ENCODE results near the gene DLK1. TPM values are rescaled to one million over a fixed set of nuclear protein-coding genes. Genes with fewer than 3 reads are reported as not detected.
A peak's percentile ranks its signal among the peaks of the same experiment; 100 is the strongest.

The DLK1 gene
- total and polyA plus RNA-seq, 7 donors, result 0.36 to 1.2 (median 0.46) TPM; not detected in 4

DNA sequence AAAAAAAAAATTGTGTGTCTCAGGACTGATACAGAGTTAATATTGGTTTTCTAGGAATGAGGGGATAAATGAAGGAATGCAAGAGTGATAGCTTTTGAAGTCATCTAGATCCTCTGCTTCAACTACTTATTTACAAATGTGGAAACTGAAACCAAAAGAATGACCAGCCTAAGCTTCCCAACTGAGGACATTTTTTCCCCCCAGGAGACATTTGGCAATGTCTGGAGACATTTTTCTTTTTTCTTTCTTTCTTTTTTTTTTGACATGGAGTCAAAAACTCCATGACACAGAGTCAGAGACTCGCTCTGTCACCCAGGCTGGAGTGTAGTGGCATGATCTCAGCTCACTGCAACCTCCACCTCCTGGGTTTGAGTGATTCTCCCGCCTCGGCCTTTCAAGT lies 15.3 kb downstream of the DLK1 start:
- Histone ChIP-seq H3K27ac (no peak overlapping the region), H3K36me3 (no peaks in the 10 kb centered on the region), H3K4me1 (no peaks in the 10 kb centered on the region), H3K27me3 (peaks cover 0 to 9% (median 0%) of the 10 kb centered on the region in 3 donors), H3K4me3 (no peak overlapping the region), H3K9me3 (peaks cover 0 to 3% (median 0%) of the 10 kb centered on the region in 4 donors)
- intact Hi-C loops (cut with DNase I), result no loop called here
- TF ChIP-seq POLR2AphosphoS5 (IDR thresholded peaks at IDR 0.05) (no peak), POLR2A (IDR thresholded peaks at IDR 0.05) (no peak)
- TF ChIP-seq, protein P1, sequence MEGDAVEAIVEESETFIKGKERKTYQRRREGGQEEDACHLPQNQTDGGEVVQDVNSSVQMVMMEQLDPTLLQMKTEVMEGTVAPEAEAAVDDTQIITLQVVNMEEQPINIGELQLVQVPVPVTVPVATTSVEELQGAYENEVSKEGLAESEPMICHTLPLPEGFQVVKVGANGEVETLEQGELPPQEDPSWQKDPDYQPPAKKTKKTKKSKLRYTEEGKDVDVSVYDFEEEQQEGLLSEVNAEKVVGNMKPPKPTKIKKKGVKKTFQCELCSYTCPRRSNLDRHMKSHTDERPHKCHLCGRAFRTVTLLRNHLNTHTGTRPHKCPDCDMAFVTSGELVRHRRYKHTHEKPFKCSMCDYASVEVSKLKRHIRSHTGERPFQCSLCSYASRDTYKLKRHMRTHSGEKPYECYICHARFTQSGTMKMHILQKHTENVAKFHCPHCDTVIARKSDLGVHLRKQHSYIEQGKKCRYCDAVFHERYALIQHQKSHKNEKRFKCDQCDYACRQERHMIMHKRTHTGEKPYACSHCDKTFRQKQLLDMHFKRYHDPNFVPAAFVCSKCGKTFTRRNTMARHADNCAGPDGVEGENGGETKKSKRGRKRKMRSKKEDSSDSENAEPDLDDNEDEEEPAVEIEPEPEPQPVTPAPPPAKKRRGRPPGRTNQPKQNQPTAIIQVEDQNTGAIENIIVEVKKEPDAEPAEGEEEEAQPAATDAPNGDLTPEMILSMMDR (IDR thresholded peaks at IDR 0.05), result no peak
- DNase-seq, result no peak
- 56 to 57% methylated on average over 3 of the region's 3 CpGs for WGBS, 2 donors

GRCh38 chr14:100746326-100746725 lies 19.6 kb downstream of the DLK1 start:
- intact Hi-C loops (cut with DNase I), result no loop called here

DNA sequence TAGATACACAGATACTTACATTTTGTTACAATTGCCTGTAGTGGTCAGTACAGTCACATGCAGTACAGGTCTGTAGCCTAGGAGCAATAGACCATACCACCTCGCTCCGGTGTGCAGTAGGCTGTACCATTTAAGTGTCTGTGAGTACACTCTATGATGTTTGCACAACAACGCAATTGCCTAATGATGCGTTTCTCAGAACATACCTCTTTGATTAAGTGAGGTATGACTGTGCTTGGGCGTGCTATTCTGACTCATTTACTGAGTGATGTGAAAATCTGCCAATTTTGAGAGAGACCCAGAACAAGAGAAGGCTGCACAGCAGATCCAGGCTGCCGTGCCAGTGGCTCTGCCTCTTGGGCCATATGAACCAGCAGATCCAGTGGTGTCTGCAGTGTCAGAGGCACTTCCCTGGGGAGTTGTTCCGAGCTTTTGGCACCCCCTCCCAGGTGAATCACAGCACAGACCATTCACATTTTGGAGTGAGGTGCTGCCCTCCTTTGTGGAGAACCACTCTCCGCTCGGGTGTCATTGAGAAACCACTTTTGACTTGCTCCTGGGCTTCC lies 20.4 kb downstream of the DLK1 start:
- DNase-seq, result peak; percentile 58
- Histone ChIP-seq H3K27me3 (no peaks in the 10 kb centered on the region), H3K4me1 (no peaks in the 10 kb centered on the region), H3K4me3 (no peak overlapping the region), H3K36me3 (no peaks in the 10 kb centered on the region), H3K9me3 (no peaks in the 10 kb centered on the region), H3K27ac (no peak overlapping the region)
- no peak for TF ChIP-seq POLR2A (IDR thresholded peaks at IDR 0.05)
- peak in 1 of 4 donors; percentile 20 for TF ChIP-seq POLR2AphosphoS5 (IDR thresholded peaks at IDR 0.05)
- intact Hi-C loops (cut with DNase I), result no loop called here
- WGBS, 2 donors, result 55 to 80% methylated on average over 9 of the region's 9 CpGs

More at GRCh38 chr14:100746326-100746725, 19.6 kb downstream of the DLK1 start:
- Histone ChIP-seq H3K9me3 (no peaks in the 10 kb centered on the region), H3K27ac (no peak overlapping the region), H3K36me3 (no peaks in the 10 kb centered on the region), H3K4me3 (no peak overlapping the region), H3K27me3 (no peaks in the 10 kb centered on the region), H3K4me1 (no peaks in the 10 kb centered on the region)
- no peak for DNase-seq
- TF ChIP-seq EP300 (IDR thresholded peaks at IDR 0.05), result no peak
- TF ChIP-seq, protein P1 (IDR thresholded peaks at IDR 0.05), result no peak
- no peak for TF ChIP-seq POLR2A (IDR thresholded peaks at IDR 0.05)
- TF ChIP-seq POLR2AphosphoS5 (IDR thresholded peaks at IDR 0.05), result no peak

GRCh38 chr14:100747736-100748135 lies 21.0 kb downstream of the DLK1 start:
- H3K27ac ChIP-seq, result no peak overlapping the region
- H3K4me3 ChIP-seq, result no peak overlapping the region
- intact Hi-C loops (cut with DNase I), result no loop called here
- H3K27me3 ChIP-seq, result no peaks in the 10 kb centered on the region
- TF ChIP-seq EP300 (IDR thresholded peaks at IDR 0.05) (no peak), POLR2A (IDR thresholded peaks at IDR 0.05) (no peak), POLR2AphosphoS5 (IDR thresholded peaks at IDR 0.05) (no peak)
- TF ChIP-seq, protein P1 (IDR thresholded peaks at IDR 0.05), result no peak
- WGBS, 2 donors, result 91 to 94% methylated on average over 8 of the region's 8 CpGs
- H3K36me3 ChIP-seq, result no peaks in the 10 kb centered on the region
- H3K4me1 ChIP-seq, result no peaks in the 10 kb centered on the region
- DNase-seq, result peak; percentile 30
- no peaks in the 10 kb centered on the region for H3K9me3 ChIP-seq

DNA sequence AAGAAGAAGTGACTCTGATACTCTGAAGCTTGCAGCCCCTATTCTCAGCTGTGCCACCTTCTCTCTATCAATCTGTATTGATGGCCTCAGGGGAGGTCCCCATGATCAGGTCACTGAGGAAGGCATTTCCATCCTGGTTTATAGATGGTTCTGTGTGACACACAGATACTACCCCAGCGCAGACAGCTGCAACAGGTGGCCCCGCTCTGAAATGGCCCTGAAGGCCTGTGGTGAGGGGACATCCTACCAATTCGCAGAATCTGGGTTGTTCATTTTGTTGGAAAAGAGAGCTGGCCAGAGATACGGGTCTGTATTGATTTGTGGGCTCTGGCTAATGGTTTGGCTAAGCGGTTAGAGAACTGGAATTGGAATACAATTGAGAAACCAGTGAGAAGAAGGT lies 21.7 kb downstream of the DLK1 start:
- WGBS, 2 donors, result 74% methylated on average over 5 of the region's 5 CpGs
- Histone ChIP-seq H3K9me3 (no peaks in the 10 kb centered on the region), H3K27ac (no peak overlapping the region), H3K27me3 (no peaks in the 10 kb centered on the region), H3K4me3 (no peak overlapping the region), H3K36me3 (no peaks in the 10 kb centered on the region), H3K4me1 (no peaks in the 10 kb centered on the region)
- peak; percentile 18 for DNase-seq
- intact Hi-C loops (cut with DNase I), result no loop called here
- TF ChIP-seq, protein P1 (IDR thresholded peaks at IDR 0.05), result no peak
- TF ChIP-seq POLR2A (IDR thresholded peaks at IDR 0.05) (no peak), EP300 (IDR thresholded peaks at IDR 0.05) (no peak), POLR2AphosphoS5 (IDR thresholded peaks at IDR 0.05) (no peak)

All from sigmoid colon (tissue), 7 donors.